IPS-NIHi7 (cell line): Measurements from ENCODE around the gene CFI.

Experiments used
- DNase-seq: peaks from one replicate; pipeline ENCODE4 v3.0.0; 2012; ENCODE audit warnings: mixed read lengths; ENCODE audit errors: extremely low spot score

Gene CFI

GRCh38 chr4:109801895-109802319 lies at the start of gene CFI:
CFI (minus strand) TSS chr4:109801999; CDS start chr4:109801971, 28 bp downstream.
- no peak for DNase-seq

- DNase-seq: no peak
Measured at GRCh38 chr4:109850601-109851000, 48.8 kb upstream of the CFI start.

GRCh38 chr4:109848501-109848900 lies 46.7 kb upstream of the CFI start:
- no peak for DNase-seq

GRCh38 chr4:109847896-109848442 lies 46.2 kb upstream of the CFI start, which contains the start of gene LRIT3:
LRIT3 (plus strand) TSS chr4:109848107; CDS start chr4:109848202, 95 bp downstream.
- no peak for DNase-seq

- DNase-seq: peak; percentile 21
Measured at GRCh38 chr4:109846395-109847098, 44.7 kb upstream of the CFI start.

- DNase-seq: no peak
Measured at GRCh38 chr4:109836985-109837384, 35.2 kb upstream of the CFI start.

GRCh38 chr4:109833756-109834155 lies 32.0 kb upstream of the CFI start:
- no peak for DNase-seq

GRCh38 chr4:109827672-109828071 lies 25.9 kb upstream of the CFI start, which contains the start of gene RRH:
RRH (plus strand) TSS chr4:109827972; CDS start chr4:109828028, 56 bp downstream.
- no peak for DNase-seq

- DNase-seq: no peak
Measured at GRCh38 chr4:109826719-109827118, 24.9 kb upstream of the CFI start.

GRCh38 chr4:109821185-109821584 lies 19.4 kb upstream of the CFI start:
- DNase-seq: no peak

GRCh38 chr4:109820563-109820962 lies 18.8 kb upstream of the CFI start:
- DNase-seq: no peak

GRCh38 chr4:109818268-109818667 lies 16.5 kb upstream of the CFI start:
- DNase-seq: no peak

GRCh38 chr4:109816894-109817293 lies 15.1 kb upstream of the CFI start:
- DNase-seq: no peak

GRCh38 chr4:109816082-109816442 lies 14.3 kb upstream of the CFI start:
- no peak for DNase-seq

- peak; percentile 94 for DNase-seq
Measured at GRCh38 chr4:109815151-109816081, 13.6 kb upstream of the CFI start, which contains the start of gene GAR1. GAR1 (plus strand) TSS chr4:109815762; CDS start chr4:109816165, 403 bp downstream.

GRCh38 chr4:109811707-109812106 lies 9.9 kb upstream of the CFI start:
- DNase-seq: no peak

GRCh38 chr4:109810552-109811387 lies 9.0 kb upstream of the CFI start:
- DNase-seq: peak; percentile 37

GRCh38 chr4:109809655-109810054 lies 7.9 kb upstream of the CFI start:
- no peak for DNase-seq

GRCh38 chr4:109803924-109804571 lies 2.2 kb upstream of the CFI start:
- peak; percentile 61 for DNase-seq

- DNase-seq: no peak
Measured at GRCh38 chr4:109801099-109801789, 555 bp downstream of the CFI start.
